GM18951 (cell line): ENCODE measurements around the gene SERPINB10.

ENCODE experiments used
- POLR2A ChIP-seq: IDR thresholded peaks from 4 replicates; pipeline ENCODE4 v1.6.1; 2011; ENCODE audit warnings: mild to moderate bottlenecking; ENCODE audit not compliant: insufficient read length, insufficient read depth; ENCODE audit errors: extremely low read depth
- in situ Hi-C: fragments of 300-500 bp; cut with MboI; formaldehyde crosslinking; loops from one replicate; pipeline ENCODE4 v1.12.0; 2022; ENCODE audit warnings: low sequenced_read_pairs, mixed read lengths, inconsistent platforms; ENCODE audit not compliant: unreplicated experiment

Gene SERPINB10, protein sequence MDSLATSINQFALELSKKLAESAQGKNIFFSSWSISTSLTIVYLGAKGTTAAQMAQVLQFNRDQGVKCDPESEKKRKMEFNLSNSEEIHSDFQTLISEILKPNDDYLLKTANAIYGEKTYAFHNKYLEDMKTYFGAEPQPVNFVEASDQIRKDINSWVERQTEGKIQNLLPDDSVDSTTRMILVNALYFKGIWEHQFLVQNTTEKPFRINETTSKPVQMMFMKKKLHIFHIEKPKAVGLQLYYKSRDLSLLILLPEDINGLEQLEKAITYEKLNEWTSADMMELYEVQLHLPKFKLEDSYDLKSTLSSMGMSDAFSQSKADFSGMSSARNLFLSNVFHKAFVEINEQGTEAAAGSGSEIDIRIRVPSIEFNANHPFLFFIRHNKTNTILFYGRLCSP

DNA sequence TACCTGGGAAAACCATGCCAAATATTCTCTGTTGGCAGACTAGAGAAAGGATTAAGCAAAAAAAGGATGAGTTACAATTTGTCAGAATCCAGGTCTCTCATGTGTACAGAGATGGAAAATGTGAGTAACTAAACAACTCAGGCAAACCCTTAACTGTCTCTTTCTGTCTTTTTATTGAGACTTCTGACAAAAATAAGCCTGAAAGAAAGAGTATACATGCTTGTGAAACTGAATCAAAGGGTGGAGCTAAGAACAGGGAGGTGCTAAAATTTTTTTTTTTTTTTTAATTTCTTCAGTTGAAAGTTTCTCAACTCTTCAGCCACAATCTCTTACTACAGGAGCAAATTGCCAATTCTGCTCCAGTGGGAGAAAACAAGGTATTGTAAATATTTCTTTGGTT, at the start of gene SERPINB10:
SERPINB10 (plus strand) TSS at position 295 of the 400 bp plus-strand sequence. CDS start 7,553 bp downstream, outside the sequence.
- in situ Hi-C loops = no loop called here

DNA sequence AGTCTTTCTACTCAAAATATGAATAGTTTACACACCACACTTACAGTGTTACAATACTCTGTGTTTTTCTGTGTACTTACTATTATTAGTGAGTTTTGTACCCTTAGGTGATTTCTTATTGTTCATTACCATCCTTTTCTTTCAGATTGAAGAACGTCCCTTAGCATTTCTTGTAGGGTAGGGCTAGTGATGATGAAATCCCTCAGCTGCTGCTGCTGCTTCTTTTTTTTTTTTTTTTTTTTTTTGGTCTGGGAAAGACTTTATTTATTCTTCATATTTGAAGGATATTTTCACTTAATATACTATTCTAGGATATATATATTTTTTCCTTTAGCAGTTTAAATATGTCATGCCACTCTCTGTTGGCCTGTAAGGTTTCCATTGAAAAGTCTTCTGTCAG, 49.3 kb upstream of the SERPINB10 start:
- TF ChIP-seq POLR2A = no peak
- in situ Hi-C loops = no loop called here

More for the DNA sequence above, at the start of gene SERPINB10:
- TF ChIP-seq POLR2A = no peak

DNA sequence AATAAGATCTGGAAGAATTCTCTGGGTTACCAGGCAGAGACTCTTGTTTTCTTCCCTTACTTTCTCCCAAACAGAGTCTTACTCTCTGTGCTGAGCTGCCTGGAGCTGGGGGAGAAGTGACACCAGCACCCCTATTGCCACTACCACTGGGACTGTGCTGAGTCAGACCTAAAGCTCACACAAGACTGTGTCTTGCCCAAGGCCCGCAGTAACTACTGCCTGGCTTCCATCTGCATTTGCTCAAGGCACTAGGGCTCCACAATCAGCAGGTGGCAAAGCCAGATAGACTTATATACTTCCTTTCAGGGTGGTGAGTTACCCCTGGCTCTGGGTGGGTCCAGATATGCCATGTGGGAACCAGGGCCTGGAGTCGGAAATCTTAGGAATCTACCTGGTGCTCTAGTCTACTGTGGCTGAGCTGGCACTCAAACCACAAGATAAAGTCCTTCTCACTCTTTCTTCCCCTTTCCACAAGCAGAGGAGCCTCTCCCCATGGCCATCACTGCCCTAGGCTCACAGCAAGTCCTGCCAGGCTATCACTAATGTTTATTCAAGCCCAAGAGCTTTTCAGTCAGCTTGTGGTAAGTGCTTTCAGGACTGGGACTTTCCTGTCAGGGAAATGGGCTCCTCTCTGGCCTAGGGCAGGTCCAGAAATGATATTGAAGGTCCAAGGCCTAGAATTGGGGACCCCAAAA, 47.8 kb upstream of the SERPINB10 start:
- in situ Hi-C loops = no loop called here
- no peak for TF ChIP-seq POLR2A

DNA sequence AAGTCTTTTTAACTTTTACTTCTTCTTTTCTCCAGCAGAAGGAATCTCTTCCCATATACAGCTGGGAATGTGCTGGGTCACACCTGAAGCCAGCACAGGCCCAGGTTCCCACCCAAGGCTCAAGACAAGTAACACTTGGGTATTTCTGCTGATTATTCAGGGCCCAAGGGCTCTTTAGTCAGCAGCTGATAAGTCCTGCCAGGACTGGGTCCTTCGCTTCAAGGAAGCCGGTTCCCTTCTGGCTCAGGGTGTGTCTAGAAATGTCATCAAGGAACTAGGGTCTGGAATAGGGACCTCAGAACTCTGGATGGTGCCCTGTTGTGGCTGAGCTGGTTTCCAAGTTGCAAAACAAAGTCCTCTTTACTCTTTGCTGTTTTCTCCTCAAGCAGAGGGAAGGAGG, 47.2 kb upstream of the SERPINB10 start:
- TF ChIP-seq POLR2A = no peak
- in situ Hi-C loops = no loop called here

DNA sequence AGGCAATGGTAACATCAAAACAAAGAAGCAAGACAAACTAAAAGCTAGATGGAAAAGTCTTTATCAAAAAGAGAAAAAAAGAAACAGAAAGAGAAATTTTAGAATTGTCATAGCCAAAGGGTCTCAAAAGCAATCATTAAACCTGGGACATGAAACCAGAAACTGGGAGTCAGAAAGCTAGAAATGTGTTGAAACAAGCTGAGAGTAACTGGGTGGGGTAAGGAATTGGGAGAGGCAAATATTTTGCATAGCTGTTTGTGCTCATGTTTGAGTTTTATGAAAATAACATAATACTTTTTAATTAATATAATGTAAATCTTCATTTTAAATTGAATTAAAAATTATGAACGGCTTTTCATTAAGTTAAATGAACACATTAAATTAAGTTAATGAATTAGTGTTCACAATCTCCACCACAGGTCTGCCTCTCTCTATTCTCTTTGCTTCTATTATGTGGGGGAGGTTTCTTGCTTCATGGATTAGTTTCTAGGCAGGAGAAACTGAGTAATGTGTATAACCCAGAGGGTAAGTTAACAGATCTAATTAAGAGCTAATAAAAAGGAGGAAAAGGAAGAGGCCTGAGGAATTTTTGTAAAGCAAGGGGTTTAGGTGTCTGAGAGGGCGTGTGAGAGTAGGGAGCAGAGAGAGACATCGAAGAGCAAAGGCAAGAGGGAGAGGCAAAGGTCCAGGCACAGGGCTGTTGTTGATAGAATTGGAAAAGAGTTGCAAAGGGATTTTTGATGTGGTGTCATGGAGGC, 40.2 kb upstream of the SERPINB10 start:
- in situ Hi-C loops = no loop called here

DNA sequence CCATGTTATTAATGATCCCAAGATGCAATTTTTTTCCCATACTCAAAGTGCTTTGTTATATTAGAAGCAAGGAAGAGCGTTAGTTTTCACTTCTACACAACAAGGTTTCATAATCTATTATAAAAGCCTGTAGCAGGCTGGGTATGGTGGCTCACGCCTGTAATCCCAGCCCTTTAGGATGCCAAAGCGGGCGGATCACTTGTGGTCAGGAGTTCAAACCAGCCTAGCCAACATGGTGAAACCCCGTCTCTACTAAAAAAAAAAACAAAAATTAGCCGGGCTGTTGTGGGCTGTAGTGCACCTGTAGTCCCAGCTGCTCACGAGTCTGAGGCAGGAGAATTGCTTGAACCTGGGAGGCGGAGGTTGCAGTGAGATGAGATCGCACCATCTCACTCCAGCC, 39.2 kb upstream of the SERPINB10 start:
- in situ Hi-C loops = no loop called here
- TF ChIP-seq POLR2A = no peak

More for the DNA sequence above, 40.2 kb upstream of the SERPINB10 start:
- TF ChIP-seq POLR2A = no peak

DNA sequence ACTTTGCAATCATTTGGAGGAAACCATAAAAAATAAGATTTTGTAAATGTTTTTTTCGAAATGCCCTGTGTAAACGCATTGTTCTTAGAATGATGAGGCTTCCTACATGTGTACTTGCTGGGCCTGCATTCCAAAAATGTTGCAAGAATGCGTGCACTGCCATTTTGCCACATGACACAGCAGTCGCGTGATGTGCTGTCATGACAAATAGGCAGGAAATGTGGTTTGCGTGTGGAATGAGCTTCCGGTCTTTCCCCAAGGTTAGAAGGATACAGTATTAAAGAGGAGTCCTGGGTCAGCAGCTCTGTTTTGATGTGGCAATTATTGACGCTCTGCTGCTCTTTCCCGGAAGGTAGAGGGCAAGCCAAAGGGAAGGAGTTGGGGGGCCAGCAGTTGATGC, 38.4 kb upstream of the SERPINB10 start:
- TF ChIP-seq POLR2A = no peak
- in situ Hi-C loops = no loop called here

DNA sequence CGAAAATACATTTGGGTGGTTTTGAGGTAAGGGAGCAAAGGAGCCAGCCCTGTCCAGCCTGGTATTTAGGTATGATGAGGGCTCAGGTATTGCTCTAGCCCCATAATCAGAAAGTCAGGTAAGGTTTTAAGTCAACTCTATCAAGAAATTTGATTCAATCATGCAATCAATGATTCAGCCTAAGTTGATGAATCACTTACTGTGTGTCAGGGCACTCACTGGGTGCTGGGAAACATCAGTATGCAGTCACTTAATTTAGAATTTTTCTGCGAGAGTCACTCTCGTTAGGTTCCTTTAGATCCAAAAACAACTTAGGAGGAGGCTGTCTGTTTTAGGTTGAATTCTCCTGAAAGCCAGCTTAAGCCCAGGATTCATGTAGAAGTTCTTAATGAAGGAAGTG, 37.9 kb upstream of the SERPINB10 start:
- in situ Hi-C loops = no loop called here
- no peak for TF ChIP-seq POLR2A

DNA sequence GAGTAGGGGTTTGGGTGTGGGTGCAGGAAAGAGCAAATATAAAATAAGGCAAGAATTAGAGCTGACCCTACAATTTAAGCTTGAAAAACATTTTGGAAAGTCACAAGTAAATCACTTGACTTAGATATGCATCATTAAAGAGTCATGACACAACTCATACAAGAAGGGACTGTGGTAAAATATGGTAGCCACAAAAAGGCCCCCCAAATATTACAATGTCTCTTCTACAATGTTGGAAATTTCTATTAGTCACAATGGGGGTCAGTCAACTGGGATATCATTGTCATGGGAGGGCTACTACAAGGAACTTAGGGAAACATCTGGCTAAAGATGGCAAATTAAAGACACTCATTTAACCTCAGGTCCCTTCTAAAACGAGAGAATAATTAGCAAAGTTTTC, 35.9 kb upstream of the SERPINB10 start:
- no peak for TF ChIP-seq POLR2A
- in situ Hi-C loops = no loop called here

DNA sequence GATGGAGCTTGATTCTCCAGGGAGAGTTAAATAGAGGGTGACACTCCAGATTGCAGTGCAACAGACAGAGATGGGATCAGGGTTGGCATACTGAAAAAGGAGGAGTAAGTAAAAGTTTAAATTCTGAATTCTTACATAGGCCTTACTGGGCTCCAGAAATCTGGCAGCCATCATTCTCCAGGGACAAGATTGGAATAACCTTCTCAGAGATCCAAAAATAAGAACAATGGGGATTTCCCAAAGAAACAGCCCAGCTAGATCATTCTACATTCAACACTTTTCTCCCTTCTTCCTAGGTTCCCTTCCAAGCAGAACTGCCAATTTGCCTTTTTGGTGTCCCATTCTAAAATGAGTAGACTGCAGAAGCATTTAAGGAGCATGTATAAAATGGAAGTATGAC, 35.2 kb upstream of the SERPINB10 start:
- no peak for TF ChIP-seq POLR2A
- in situ Hi-C loops = no loop called here

DNA sequence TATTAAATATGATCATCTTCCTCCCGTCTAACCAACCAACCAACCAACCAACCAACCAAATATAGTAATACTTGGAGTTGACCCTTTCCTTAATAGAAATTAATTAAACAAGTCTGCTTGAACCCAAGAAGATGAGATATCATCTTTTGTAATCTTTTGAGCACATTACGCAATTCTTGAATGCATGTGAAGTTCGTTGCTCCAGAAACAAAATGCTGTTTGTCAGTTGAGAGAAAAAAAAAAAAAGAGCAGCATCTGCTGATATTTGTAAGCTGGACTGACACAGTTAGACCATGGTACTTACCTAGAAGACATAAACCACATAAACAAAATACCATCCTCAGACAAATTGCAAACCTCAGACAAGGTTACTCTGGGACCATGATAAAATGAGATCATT, 29.4 kb upstream of the SERPINB10 start:
- no peak for TF ChIP-seq POLR2A
- in situ Hi-C loops = no loop called here

DNA sequence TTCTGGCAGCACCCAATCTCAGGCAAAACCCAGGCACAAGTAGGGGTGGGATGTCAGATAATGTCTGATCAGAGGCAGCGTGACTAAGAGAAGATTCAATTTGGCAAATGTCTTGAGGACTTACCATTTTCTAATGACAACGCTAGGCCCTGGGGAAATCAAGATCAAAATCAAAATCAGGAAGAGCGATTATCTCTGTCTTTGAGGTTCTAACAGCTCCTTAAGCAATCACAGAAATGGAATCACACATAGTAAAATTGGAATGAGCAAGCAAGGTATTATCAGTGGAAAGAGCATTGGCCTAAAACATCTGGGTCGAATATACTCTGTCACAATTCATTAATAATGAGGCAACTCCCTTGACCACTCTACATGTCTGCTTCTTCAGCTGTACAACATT, 28.8 kb upstream of the SERPINB10 start:
- in situ Hi-C loops = no loop called here
- no peak for TF ChIP-seq POLR2A

DNA sequence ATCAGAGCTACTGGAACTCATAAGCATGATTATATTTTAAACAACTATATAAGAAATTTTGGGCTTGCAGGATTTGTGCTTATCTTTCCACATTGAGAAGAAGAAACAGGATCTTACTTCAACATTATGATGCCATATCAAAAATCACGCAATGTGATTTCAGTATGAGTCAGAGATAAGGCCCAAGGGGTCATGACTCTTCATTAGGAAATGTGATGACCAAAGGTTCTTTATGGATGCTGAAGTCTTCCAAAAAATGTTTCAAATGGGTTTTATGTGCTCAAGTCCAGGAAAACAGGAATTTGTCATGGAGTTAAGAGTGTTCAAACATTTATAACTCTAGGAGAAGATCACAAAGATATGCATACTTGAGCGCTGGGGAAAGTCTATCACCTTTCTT, 28.0 kb upstream of the SERPINB10 start:
- in situ Hi-C loops = no loop called here

More for the DNA sequence above, 28.0 kb upstream of the SERPINB10 start:
- TF ChIP-seq POLR2A = no peak
